ENCODE measurements around the gene LRPAP1. TPM values are rescaled to one million over a fixed set of nuclear protein-coding genes. Genes with fewer than 3 reads are reported as not detected.

LRPAP1 gene
- total RNA-seq, 1 experiment from 2014 or later: 126 TPM

- H3K4me3 ChIP-seq: peak overlapping the region; percentile 59; the same call in 1 of the 2 replicates
- H2AFZ ChIP-seq: no peak overlapping the region
- TF ChIP-seq CTCF (conservative IDR thresholded peaks at IDR 0.05) (no peak), EZH2 (IDR thresholded peaks at IDR 0.05; ENCODE audit: low read depth) (no peak)
- CTCF ChIA-PET: no interaction called here
- no peak overlapping the region for H3K27ac ChIP-seq
- DNase-seq: no peak
- H3F3A ChIP-seq (ENCODE audit: insufficient read depth, low read depth): peaks cover 14% of the 10 kb centered on the region; the same call in 1 of the 2 replicates
- peak overlapping the region; percentile 88 for H3K4me2 ChIP-seq
- BruUV-seq (replicated peaks): TSS peak; percentile 72
- POLR2A ChIA-PET (ENCODE audit: unreplicated experiment): interaction anchor here (0.6 kb wide), 2 partner anchors 176 to 461 kb away, joined by 3 read pairs; no protein-coding TSS in a partner anchor
- no peaks in the 10 kb centered on the region for H3K9me3 ChIP-seq (ENCODE audit: insufficient read depth, low read depth)
- H3K4me1 ChIP-seq (replicated peaks; ENCODE audit: insufficient read depth): peaks cover 20% of the 10 kb centered on the region
- intact Hi-C loops (cut with micrococcal nuclease; ENCODE audit: unreplicated experiment): loop anchor here (2.0 to 10.0 kb wide), 3 partner anchors 191 to 687 kb away; partner anchors contain the start of gene RGS12
- H4K20me1 ChIP-seq (ENCODE audit: insufficient read depth): no peaks in the 10 kb centered on the region
- no peaks in the 10 kb centered on the region for H3K27me3 ChIP-seq (ENCODE audit: insufficient read depth, low read depth)
- no peaks in the 10 kb centered on the region for H3K36me3 ChIP-seq (ENCODE audit: low read depth)
- no peaks in the 10 kb centered on the region for H3K79me2 ChIP-seq (ENCODE audit: low read depth)
- H3K9me2 ChIP-seq (ENCODE audit: insufficient read depth): no peaks in the 10 kb centered on the region
These were observed 46.2 kb downstream of the LRPAP1 start for GRCh38 chr4:3485886-3486540.

- ChIA-PET CTCF (interaction anchor here (0.6 kb wide), 1 partner anchor 24 kb away, joined by 3 read pairs; no protein-coding TSS in a partner anchor), POLR2A (ENCODE audit: unreplicated experiment) (interaction anchor here (0.6 to 0.8 kb wide), 4 partner anchors 22 to 462 kb away, joined by 3 to 5 read pairs (median 3); partner anchors contain the start of gene DOK7)
- BruUV-seq (replicated peaks): no TSS peak
- Histone ChIP-seq H2AFZ (peak overlapping the region; percentile 64; the same call in 1 of the 2 replicates), H3K27me3 (ENCODE audit: insufficient read depth, low read depth) (no peaks in the 10 kb centered on the region), H3K4me3 (peak overlapping the region; percentile 59), H3K4me2 (peak overlapping the region; percentile 88), H3K36me3 (ENCODE audit: low read depth) (no peaks in the 10 kb centered on the region), H3K79me2 (ENCODE audit: low read depth) (no peaks in the 10 kb centered on the region), H3F3A (ENCODE audit: insufficient read depth, low read depth) (peaks cover 14% of the 10 kb centered on the region; the same call in 1 of the 2 replicates), H3K9me2 (ENCODE audit: insufficient read depth) (no peaks in the 10 kb centered on the region), H3K4me1 (replicated peaks; ENCODE audit: insufficient read depth) (peaks cover 20% of the 10 kb centered on the region), H3K9me3 (ENCODE audit: insufficient read depth, low read depth) (no peaks in the 10 kb centered on the region), H4K20me1 (ENCODE audit: insufficient read depth) (no peaks in the 10 kb centered on the region), H3K27ac (peak overlapping the region; percentile 82)
- DNase-seq: peak; percentile 39 to 91
- TF ChIP-seq EZH2 (IDR thresholded peaks at IDR 0.05; ENCODE audit: low read depth): no peak
- TF ChIP-seq CTCF (conservative IDR thresholded peaks at IDR 0.05): no peak
- intact Hi-C loops (cut with micrococcal nuclease; ENCODE audit: unreplicated experiment): loop anchor here (2.0 to 10.0 kb wide), 3 partner anchors 190 to 686 kb away; partner anchors contain the start of gene RGS12
These were observed 47.0 kb downstream of the LRPAP1 start for GRCh38 chr4:3485011-3485791.

Data from PC-9 (cell line).